CD4-positive, alpha-beta T cell (primary cell): ENCODE measurements around the gene IGF2BP2. TPM values are rescaled to one million over a fixed set of nuclear protein-coding genes. Genes with fewer than 3 reads are reported as not detected.

Experiments
- ATAC-seq: fragments of 200-7000 bp; cut with Tn5 transposase; one replicate; pipeline ENCODE4 v1.10.0; 2022; ENCODE audit warnings: mild to moderate bottlenecking; ENCODE audit not compliant: poor library complexity
- CTCF ChIA-PET: fragments of 350-600 bp; sonication (Branson Sonifier 250); formaldehyde crosslinking; loops from one replicate; lab custom pipeline; 2021; ENCODE audit warnings: antibody characterized with exemption, inconsistent platforms; lab: Charles Lee
- POLR2A ChIA-PET: fragments of 350-600 bp; sonication (Branson Sonifier 250); formaldehyde crosslinking; loops from one replicate; lab custom pipeline; 2021; ENCODE audit warnings: antibody characterized with exemption, inconsistent platforms; lab: Charles Lee
- DNase-seq, 14 experiments: peaks; one replicate each; pipeline ENCODE4 v3.0.0-alpha.2; 2013 to 2020; ENCODE audit warnings: mixed read lengths in 2 of 14
- H3K27ac ChIP-seq, 2 donors: one replicate each; pipeline versions ENCODE4 v1.5.1 to v1.7.0; 2013; ENCODE audit warnings: low read length in 2 of 2, low read depth in 1 of 2, mild to moderate bottlenecking in 1 of 2
- H3K27me3 ChIP-seq, 2 experiments: 1 replicate in 1 of 2; 2 replicates in 1 of 2; pipeline versions ENCODE4 v1.6.1 to v1.7.0; 2013; ENCODE audit warnings: low read length in 2 of 2, control low read depth in 1 of 2, mild to moderate bottlenecking in 1 of 2, moderate library complexity in 1 of 2; ENCODE audit not compliant: insufficient read depth in 2 of 2, control insufficient read depth in 1 of 2
- H3K36me3 ChIP-seq: one replicate; pipeline ENCODE4 v1.6.1; 2013; ENCODE audit warnings: low read length, control low read depth; ENCODE audit not compliant: insufficient read depth
- H3K4me1 ChIP-seq: one replicate; pipeline ENCODE4 v1.6.1; 2013; ENCODE audit warnings: low read length, control low read depth; ENCODE audit not compliant: insufficient read depth
- H3K4me3 ChIP-seq: one replicate; pipeline ENCODE4 v1.5.1; 2013; ENCODE audit warnings: mild to moderate bottlenecking, low read length, moderate library complexity
- H3K9me3 ChIP-seq, 2 experiments: 1 replicate in 1 of 2; 2 replicates in 1 of 2; pipeline versions ENCODE4 v1.6.1 to v1.7.0; 2013; ENCODE audit warnings: low read length in 2 of 2, mild to moderate bottlenecking in 2 of 2, control low read depth in 1 of 2, moderate library complexity in 1 of 2; ENCODE audit not compliant: control insufficient read depth in 1 of 2, insufficient read depth in 1 of 2
- H3K27ac Mint-ChIP-seq: one replicate; pipeline ENCODE4 v1.8.0; 2020; ENCODE audit warnings: mixed read lengths
- H3K27me3 Mint-ChIP-seq: one replicate; pipeline ENCODE4 v1.8.0; 2021; ENCODE audit warnings: mixed read lengths
- H3K36me3 Mint-ChIP-seq: one replicate; pipeline ENCODE4 v1.8.0; 2021; ENCODE audit warnings: low read depth, mixed read lengths
- H3K4me1 Mint-ChIP-seq: one replicate; pipeline ENCODE4 v1.8.0; 2021; ENCODE audit warnings: low read depth, mixed read lengths
- H3K4me3 Mint-ChIP-seq: one replicate; pipeline ENCODE4 v1.8.0; 2020; ENCODE audit warnings: mild to moderate bottlenecking, mixed read lengths
- H3K9me3 Mint-ChIP-seq: one replicate; pipeline ENCODE4 v1.8.0; 2020; ENCODE audit warnings: mixed read lengths
- intact Hi-C, 2 experiments: fragments of 100-400 bp; cut with DNase I in 1 of 2; cut with micrococcal nuclease in 1 of 2; formaldehyde crosslinking; loops; one replicate each; pipeline versions ENCODE4 v1.15.1 to v1.9.0; 2023 to 2025; cut with DNase I, micrococcal nuclease
- total RNA-seq, 174 experiments: library from RNA in 2 of 174; stranded (reverse) in 2 of 174; gene quantifications; one replicate each; pipeline ENCODE4 v1.2.3 and lab custom pipeline; 2021 to 2026
- TF ChIP-seq, protein P1 (sequence below): fragments of 200-600 bp; IDR thresholded peaks from one replicate; pipeline ENCODE4 v1.8.0; 2022; ENCODE audit warnings: antibody characterized with exemption, mild to moderate bottlenecking

The IGF2BP2 gene
- total RNA-seq, 2 experiments from 2014 or later = 0.25 to 0.50 TPM

- no peak overlapping the region for H3K4me3 Mint-ChIP-seq
- no peaks in the 10 kb centered on the region for H3K27me3 ChIP-seq
- no peaks in the 10 kb centered on the region for H3K27me3 Mint-ChIP-seq
- peaks cover 7% of the 10 kb centered on the region for H3K4me1 Mint-ChIP-seq
- peaks cover 3% of the 10 kb centered on the region for H3K4me1 ChIP-seq
- H3K36me3 ChIP-seq = peaks cover 47% of the 10 kb centered on the region
- no peak for DNase-seq
- H3K9me3 Mint-ChIP-seq = no peaks in the 10 kb centered on the region
- H3K9me3 ChIP-seq = no peaks in the 10 kb centered on the region
- no peak overlapping the region for H3K4me3 ChIP-seq
- ChIA-PET POLR2A (interaction anchor here (0.6 kb wide), 1 partner anchor 721 kb away, joined by 3 read pairs; no protein-coding TSS in a partner anchor), CTCF (no interaction called here)
- TF ChIP-seq, protein P1, sequence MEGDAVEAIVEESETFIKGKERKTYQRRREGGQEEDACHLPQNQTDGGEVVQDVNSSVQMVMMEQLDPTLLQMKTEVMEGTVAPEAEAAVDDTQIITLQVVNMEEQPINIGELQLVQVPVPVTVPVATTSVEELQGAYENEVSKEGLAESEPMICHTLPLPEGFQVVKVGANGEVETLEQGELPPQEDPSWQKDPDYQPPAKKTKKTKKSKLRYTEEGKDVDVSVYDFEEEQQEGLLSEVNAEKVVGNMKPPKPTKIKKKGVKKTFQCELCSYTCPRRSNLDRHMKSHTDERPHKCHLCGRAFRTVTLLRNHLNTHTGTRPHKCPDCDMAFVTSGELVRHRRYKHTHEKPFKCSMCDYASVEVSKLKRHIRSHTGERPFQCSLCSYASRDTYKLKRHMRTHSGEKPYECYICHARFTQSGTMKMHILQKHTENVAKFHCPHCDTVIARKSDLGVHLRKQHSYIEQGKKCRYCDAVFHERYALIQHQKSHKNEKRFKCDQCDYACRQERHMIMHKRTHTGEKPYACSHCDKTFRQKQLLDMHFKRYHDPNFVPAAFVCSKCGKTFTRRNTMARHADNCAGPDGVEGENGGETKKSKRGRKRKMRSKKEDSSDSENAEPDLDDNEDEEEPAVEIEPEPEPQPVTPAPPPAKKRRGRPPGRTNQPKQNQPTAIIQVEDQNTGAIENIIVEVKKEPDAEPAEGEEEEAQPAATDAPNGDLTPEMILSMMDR = no peak
- H3K27ac Mint-ChIP-seq = peak overlapping the region; percentile 12
- ATAC-seq = no peak
- H3K36me3 Mint-ChIP-seq = peaks cover 61% of the 10 kb centered on the region
- no peak overlapping the region for H3K27ac ChIP-seq
- intact Hi-C loops = no loop called here
Measured at GRCh38 chr3:185629554-185630181, 195.2 kb downstream of the IGF2BP2 start.

- Mint-ChIP-seq H3K27ac (no peak overlapping the region), H3K27me3 (no peaks in the 10 kb centered on the region), H3K9me3 (no peaks in the 10 kb centered on the region), H3K4me1 (no peaks in the 10 kb centered on the region), H3K36me3 (peaks cover 78% of the 10 kb centered on the region), H3K4me3 (no peak overlapping the region)
- H3K4me3 ChIP-seq = no peak overlapping the region
- H3K27me3 ChIP-seq = no peaks in the 10 kb centered on the region
- intact Hi-C loops = no loop called here
- ChIA-PET CTCF (interaction anchor here (1.3 kb wide), 1 partner anchor 15 kb away, joined by 3 read pairs; no protein-coding TSS in a partner anchor), POLR2A (no interaction called here)
- ATAC-seq (no peak), DNase-seq (no peak)
- H3K27ac ChIP-seq = no peak overlapping the region
- peaks cover 62% of the 10 kb centered on the region for H3K36me3 ChIP-seq
- H3K4me1 ChIP-seq = no peaks in the 10 kb centered on the region
- H3K9me3 ChIP-seq = no peaks in the 10 kb centered on the region
- TF ChIP-seq, protein P1 = no peak
Measured at GRCh38 chr3:185625784-185626183, 199.1 kb downstream of the IGF2BP2 start.

DNA sequence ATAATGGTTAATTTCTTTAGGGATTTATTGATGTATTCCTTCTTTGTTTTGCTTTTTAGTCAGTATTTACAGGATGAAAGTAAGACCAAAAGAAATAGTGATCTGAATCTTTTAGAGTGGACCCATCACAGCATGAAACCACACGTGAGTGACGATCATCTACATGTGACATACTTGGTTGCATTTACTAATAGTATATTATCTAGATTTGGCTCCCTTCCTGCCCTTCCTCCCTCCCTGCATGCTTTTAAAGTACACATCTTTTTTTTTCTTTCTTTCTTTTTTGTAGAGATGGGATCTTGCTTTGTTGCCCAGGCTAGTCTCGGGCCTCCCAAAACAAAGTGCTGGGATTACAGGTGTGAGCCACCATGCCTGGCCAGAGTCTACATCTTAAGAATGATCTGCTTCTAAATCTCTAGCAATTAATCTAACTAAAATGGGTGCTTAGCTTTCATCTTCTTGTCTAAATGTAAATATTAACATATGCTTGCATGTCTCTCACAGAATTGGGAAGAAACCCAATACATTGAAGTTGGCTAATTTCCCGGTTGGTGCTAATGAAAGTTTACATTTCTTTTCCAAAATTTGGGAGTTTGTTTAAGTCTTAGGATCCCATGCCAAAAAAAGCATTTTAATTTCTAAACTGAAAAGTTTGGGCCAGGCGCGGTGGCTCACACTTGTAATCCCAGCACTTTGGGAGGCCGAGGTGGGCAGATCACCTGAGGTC, 200.7 kb downstream of the IGF2BP2 start:
- no peaks in the 10 kb centered on the region for H3K9me3 ChIP-seq
- Mint-ChIP-seq H3K27me3 (no peaks in the 10 kb centered on the region), H3K36me3 (peaks cover 66% of the 10 kb centered on the region), H3K9me3 (no peaks in the 10 kb centered on the region), H3K4me3 (no peak overlapping the region), H3K4me1 (no peaks in the 10 kb centered on the region), H3K27ac (no peak overlapping the region)
- H3K27ac ChIP-seq = no peak overlapping the region
- CTCF ChIA-PET = interaction anchor here (0.6 kb wide), 1 partner anchor 51 kb away, joined by 4 read pairs; no protein-coding TSS in a partner anchor
- intact Hi-C loops = no loop called here
- H3K27me3 ChIP-seq = no peaks in the 10 kb centered on the region
- peaks cover 58% of the 10 kb centered on the region for H3K36me3 ChIP-seq
- ATAC-seq = no peak
- H3K4me1 ChIP-seq = no peaks in the 10 kb centered on the region
- DNase-seq = no peak
- H3K4me3 ChIP-seq = no peak overlapping the region
- TF ChIP-seq, protein P1 = no peak
- POLR2A ChIA-PET = no interaction called here
